T47D (cell line): ENCODE data around the gene TRIM2.

ENCODE experiments used
- DNase-seq, 2 experiments: peaks; one replicate each; pipeline versions ENCODE4 v3.0.0 to v3.0.0-alpha.2; 2011 to 2012; ENCODE audit warnings: low read depth in 1 of 2, low spot score in 1 of 2
- JUND ChIP-seq: IDR thresholded peaks from 2 replicates; pipeline ENCODE4 v1.6.1; 2012; ENCODE audit warnings: low read depth
- in situ Hi-C: cut with HindIII; loops from 2 replicates; pipeline ENCODE4 v1.10.0; 2016; ENCODE audit warnings: low sequenced_read_pairs, low pct_unique_long_range_greater_than_20kb

TRIM2 gene

DNA sequence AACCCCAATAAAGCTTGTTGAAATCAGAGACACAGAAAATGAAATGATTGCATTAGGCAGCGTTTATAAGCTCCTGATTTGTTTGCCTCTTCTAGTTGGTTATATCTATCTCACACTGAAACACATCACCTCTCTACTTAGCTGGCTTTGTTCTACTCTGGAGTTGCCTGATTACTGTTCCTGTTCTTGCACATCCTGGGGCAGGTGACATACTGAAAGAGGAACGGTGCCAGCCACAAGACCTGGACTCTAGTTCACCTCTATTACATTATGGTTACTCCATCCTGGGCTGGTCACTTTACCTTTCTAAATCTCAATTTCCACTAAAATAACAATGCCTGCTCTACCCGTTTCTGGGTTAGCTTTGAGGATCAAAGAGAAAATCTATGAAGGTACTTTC lies 47.9 kb downstream of the TRIM2 start:
- no peak for DNase-seq
- in situ Hi-C loops = no loop called here
- TF ChIP-seq JUND = no peak

DNA sequence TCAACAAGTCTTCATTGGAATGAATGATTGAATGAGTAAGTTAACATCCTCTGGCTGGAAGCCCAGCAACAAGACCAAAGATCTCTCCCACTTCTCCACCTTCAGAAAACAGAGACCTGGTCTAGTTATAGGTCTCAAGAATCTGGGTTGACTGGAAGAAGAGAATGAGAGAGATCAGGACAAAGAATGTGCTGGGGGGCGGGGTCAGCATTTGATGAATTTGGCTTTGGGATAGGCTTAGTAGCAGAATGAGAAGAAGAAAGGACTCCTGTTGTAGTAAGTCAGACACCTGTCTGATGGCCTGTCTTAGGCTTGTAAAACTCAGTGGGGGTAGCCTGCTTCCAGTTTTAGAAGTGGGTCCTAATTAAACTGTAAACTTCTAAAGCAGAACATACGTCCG lies 51.0 kb downstream of the TRIM2 start:
- no peak for TF ChIP-seq JUND
- no peak for DNase-seq
- in situ Hi-C loops = no loop called here

DNA sequence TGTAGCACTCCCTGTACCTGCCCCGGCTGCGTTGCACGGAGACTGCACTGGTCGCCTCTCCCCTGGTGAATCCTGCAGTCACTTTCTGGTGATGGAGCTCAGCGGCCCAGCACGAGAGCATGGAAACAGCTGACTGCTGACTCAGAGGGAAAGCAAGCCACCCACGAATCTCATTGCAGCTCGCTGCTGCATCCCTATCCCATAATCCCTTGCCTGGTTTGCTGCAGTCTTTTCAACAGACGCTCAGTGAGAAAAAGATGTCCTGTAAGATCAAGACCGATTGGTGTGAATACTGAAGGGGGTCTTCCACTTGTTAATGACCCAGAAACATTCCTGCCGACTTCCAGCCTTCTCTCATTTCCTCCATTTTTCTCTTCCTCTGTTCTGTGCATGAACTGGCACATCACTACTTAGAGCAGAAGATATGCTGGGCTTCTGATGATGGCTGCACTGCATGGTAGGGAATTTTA lies 52.9 kb downstream of the TRIM2 start:
- no peak for DNase-seq
- in situ Hi-C loops = no loop called here
- TF ChIP-seq JUND = no peak

DNA sequence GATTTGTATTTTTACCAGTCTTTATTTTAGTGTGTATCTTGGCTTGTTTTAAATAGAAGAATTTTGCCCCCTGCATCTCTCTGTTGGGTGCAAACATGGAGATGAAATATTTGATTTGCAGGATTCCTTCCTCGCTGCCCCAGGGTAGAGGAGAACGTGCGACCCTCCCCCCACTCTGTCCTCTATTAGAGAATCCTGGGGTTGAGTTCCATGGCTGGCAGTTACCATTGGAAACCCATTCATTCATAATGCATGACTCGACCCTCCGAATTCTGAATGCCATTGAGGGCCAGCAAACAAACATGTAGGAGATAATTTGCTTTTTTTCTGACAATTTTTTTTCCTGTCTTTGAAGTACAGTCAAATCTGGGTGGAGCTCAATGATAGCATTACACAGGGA lies 53.7 kb downstream of the TRIM2 start:
- in situ Hi-C loops = no loop called here
- no peak for DNase-seq

DNA sequence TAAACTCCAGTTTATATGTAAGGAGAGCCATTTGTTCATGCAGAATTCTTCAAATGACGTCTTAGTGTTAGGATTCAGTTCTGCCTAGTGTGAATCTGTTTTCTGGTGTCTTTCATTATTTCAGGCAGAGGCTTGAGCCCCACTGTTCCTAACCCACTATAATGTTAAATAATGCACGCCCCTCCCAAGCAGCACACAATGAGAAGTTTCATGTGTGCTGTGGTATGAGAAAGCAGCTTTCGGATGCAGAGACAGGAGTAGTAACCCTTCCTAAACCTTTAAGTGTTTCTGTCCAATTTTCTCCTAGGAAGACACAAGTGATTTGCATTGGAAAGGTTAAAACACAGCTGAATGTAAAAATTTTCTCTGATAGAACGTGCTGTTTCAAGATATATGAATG lies 54.5 kb downstream of the TRIM2 start:
- no peak for TF ChIP-seq JUND
- in situ Hi-C loops = no loop called here
- DNase-seq = no peak

More for the DNA sequence above, 53.7 kb downstream of the TRIM2 start:
- TF ChIP-seq JUND = no peak

DNA sequence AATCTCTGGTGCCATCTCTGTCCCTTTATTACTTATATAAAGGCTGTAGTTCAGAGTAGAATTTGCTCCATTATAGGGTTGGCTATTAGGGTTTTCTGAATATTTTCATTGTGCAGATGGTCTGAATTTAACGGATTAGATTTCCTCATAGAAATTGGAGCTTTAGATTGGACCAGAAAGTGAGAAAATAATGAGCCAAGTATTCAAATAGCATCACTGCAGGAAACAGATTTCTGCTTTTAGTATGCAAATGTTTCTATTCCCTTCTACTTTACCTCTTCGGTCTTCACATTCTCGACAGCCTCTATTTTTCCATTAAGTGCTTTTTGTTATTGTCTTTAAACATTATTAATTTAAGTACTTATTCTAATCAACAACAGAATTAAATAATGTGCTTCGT lies 55.4 kb downstream of the TRIM2 start:
- in situ Hi-C loops = no loop called here
- TF ChIP-seq JUND = no peak
- DNase-seq = no peak

DNA sequence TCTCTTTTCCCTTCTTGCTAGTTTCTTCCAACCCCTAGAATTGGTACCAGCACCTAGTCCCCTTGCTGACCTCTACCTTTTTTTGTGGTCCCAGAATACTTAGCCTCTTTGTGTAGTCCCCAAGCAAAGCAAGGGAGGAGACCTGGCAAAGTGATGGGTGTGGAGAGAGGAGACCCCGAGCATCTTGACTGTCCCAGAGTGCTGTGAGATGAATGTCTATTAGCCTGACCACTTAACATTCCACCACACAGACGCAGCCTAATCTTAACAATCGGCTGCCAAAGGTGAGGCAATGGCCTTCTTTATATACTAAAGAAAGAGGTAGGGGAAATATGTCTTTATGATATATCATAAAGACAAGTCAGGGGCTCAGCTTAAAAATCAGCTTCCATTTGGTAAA lies 55.9 kb downstream of the TRIM2 start:
- no peak for TF ChIP-seq JUND
- in situ Hi-C loops = no loop called here
- no peak for DNase-seq

DNA sequence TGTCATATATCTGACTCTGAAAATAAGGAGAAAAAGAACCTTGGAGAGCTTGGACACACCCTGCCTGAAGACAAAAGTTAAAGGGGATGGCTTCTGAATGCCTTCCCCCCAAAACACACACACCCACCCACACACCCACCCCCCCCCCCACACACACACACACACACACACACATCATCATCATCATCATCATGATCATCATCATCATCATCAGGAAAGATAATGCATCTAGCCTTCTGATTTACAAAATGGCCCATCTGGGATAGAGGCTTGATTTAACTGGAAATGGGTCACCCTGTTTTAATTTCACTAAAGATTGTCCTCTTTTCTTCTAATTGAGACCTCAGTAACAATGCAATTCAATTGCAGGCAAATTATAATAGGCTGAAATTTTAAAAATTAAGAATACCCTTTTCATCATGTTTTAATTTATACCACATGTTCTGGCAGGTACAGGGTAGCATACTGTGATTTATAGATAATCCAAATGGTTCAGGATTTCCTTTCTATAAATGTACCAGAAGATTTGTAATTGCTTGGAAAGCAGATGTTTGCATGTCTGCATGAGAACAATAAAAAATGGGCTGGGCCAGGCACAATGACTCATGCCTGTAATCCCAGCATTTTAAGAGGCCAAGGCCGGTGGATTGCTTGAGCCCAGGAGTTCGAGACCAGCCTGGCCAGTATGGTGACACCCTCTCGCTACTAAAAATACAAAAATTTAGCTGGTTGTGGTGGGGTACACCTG lies 56.5 kb downstream of the TRIM2 start:
- in situ Hi-C loops = no loop called here
- DNase-seq = no peak
- TF ChIP-seq JUND = no peak

DNA sequence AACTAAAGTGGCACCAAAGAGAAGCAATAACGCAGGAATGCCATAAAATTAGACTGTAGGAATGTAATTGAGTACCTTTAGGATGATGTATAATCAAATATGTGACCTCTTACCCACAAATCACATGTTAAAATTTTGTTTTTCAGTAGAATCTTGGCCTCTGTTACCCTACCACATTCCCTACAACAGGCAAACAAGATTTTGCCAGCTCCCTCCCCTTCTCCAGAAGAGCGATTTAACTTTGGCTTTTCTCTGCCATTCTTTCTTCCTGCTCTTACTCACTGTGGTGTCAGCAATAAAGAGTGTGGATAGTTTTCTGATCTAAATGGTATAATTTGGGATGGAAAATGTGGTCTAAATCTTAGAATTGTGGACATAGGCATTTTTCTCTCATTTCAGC lies 57.2 kb downstream of the TRIM2 start:
- TF ChIP-seq JUND = no peak
- no peak for DNase-seq
- in situ Hi-C loops = no loop called here

DNA sequence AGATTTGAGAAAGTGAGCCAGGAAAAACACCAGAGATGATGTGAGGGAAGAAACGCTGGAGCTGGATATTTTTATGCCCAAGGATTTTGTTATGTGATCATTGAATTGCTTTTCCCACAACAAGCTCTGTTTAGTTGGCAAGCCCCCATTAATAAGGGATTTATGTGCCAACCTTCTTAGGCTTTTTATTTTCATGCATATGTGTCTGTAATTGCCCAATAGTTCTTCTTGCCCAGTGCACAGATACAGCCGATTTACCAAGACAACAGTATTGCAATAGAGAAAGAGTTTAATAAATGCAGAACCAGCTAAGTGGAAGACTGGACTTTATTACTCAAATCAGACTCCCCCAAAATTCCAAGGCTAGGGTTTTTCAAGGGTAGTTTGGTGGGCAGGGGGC lies 57.7 kb downstream of the TRIM2 start:
- DNase-seq = no peak
- in situ Hi-C loops = no loop called here
- TF ChIP-seq JUND = no peak

DNA sequence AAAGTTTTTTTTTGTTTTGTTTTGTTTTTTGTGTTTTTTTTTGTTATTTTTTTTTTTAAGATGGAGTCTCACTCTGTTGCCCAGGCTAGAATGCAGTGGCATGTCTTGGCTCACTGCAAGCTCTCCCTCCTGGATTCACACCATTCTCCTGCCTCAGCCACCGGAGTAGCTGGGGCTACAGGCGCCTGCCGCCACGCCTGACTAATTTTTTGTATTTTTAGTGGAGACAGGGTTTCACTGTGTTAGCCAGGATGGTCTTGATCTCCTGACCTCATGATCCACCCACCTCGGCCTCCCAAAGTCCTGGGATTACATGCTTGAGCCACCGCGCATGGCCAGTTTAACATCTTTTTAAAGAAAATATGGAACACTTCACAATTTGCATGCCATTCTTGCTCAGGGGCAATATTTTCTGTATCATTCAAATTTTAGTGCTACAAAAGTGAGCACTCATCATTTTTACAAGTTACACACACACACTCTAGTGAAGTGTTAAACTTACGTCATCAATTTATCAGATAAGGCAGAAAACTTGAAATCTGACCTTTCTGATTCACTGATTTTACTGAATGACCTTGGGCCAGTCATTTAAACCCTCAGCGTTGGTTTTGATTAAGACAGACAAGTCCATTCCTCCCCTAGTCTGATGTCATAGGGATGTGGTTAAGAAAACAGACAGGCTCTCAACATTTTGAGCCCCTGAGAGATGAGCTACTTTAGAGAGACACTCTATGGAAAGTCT lies 61.2 kb downstream of the TRIM2 start:
- no peak for TF ChIP-seq JUND
- no peak for DNase-seq
- in situ Hi-C loops = no loop called here

DNA sequence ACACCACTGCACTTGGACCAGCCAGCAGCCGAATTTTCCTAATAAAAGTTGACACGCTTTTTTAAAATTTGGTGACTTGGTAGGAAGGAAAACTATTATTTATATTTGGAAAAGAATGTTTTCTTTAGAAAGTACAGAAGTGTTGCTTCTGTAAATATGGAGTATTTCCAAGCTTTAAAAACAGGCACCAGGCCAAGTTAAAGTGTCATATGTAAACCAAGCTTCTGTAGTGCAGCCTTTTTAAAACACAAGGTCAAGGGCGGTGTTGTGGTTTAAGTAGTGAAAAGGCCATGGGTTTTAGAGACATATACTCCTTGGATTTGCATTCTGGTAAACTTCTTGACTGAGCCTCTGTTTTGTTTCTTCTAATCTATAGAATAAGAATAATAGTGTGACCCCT lies 62.7 kb downstream of the TRIM2 start:
- in situ Hi-C loops = no loop called here
- no peak for TF ChIP-seq JUND
- DNase-seq = peak in 1 of 2 experiments; percentile 64

DNA sequence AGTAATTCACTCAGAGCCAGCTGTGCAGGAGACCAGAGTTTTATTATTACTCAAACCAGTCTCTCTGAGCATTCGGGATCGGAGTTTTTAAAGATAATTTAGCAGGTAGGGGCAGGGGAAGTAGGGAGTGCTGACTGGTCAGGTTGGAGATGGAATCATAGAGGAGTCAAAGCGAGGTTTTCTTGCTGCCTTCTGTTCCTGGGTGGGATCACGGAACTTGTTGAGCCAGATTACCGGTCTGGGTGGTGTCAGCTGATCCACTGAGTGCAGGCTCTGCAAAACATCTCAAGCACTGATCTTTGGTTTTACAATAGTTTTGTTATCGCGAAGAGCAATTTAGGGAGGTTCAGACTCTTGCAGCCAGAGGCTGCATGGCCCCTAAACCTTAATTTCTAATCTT lies 63.6 kb downstream of the TRIM2 start:
- in situ Hi-C loops = no loop called here
- TF ChIP-seq JUND = no peak
- no peak for DNase-seq

DNA sequence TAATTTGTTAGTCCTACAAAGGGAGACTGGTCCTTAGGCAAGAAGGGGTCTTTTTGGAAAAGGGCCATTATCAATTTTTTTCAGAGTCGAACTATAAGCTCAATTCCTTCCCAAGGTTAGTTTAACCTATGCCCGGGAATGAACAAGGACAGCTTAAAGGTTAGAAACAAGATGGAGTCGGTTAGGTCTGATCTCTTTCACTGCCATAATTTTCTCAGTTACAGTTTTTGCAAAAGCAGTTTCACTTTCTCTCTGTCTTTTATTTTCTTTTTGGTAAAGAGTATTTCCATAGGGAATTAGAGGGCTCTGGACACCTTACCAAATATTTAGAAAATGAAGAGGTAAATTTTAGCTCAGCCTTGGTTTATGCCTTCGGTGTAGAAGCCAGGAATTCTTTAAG lies 64.1 kb downstream of the TRIM2 start:
- in situ Hi-C loops = no loop called here
- no peak for TF ChIP-seq JUND
- DNase-seq = no peak
